Left lung (tissue), 10 donors: ENCODE data around the gene ACE. TPM values are rescaled to one million over a fixed set of nuclear protein-coding genes. Genes with fewer than 3 reads are reported as not detected.

Experiments
- ATAC-seq: fragments of 200-7000 bp; cut with Tn5 transposase; one replicate; pipeline ENCODE4 v1.9.1; 2020; ENCODE audit warnings: moderate library complexity
- DNase-seq, 4 donors: peaks; one replicate each; pipeline ENCODE4 v3.0.0-alpha.2; 2013 to 2020
- H3K27ac ChIP-seq, 2 donors: fragments of 200-600 bp; sonication (generic) in 1 of 2; one replicate each; pipeline versions ENCODE4 v1.5.0 to v1.8.0; 2020 to 2021
- H3K27me3 ChIP-seq, 2 donors: fragments of 200-600 bp; sonication (generic) in 1 of 2; one replicate each; pipeline versions ENCODE4 v1.5.0 to v1.8.0; 2020 to 2021
- H3K36me3 ChIP-seq, 2 donors: fragments of 200-600 bp; sonication (generic) in 1 of 2; one replicate each; pipeline versions ENCODE4 v1.5.0 to v1.8.0; 2020 to 2021
- H3K4me1 ChIP-seq, 2 donors: fragments of 200-600 bp; one replicate each; pipeline ENCODE4 v1.8.0; 2021
- H3K4me3 ChIP-seq, 2 donors: fragments of 200-600 bp; sonication (generic) in 1 of 2; one replicate each; pipeline versions ENCODE4 v1.5.0 to v1.8.0; 2020 to 2021; ENCODE audit warnings: mild to moderate bottlenecking in 1 of 2
- H3K9me3 ChIP-seq, 2 donors: fragments of 200-600 bp; sonication (generic) in 1 of 2; one replicate each; pipeline versions ENCODE4 v1.5.0 to v1.8.0; 2020 to 2021
- CTCF ChIP-seq, 2 donors: fragments of 200-600 bp; sonication (generic) in 1 of 2; IDR thresholded peaks; one replicate each; pipeline versions ENCODE4 v1.5.0 to v1.8.0; 2021; ENCODE audit warnings: antibody characterized with exemption in 2 of 2
- intact Hi-C, 2 donors: fragments of 100-400 bp; cut with DNase I; formaldehyde crosslinking; loops; one replicate each; pipeline versions ENCODE4 v1.11.2 to v1.14.2; 2022
- polyA plus RNA-seq, 6 donors: library from polyadenylated mRNA; unstranded; fragments of 120-200 nt; gene quantifications; one replicate each; pipeline ENCODE4 v1.2.1, GENCODE V29; 2013; ENCODE audit not compliant: insufficient read length in 6 of 6
- total RNA-seq, 2 donors: library from RNA; stranded (reverse); fragmentation: NEBNext Ultra II Directional; extraction: Animal tissue kit (Norgen Biotek cat#: 25700); gene quantifications; one replicate each; pipeline ENCODE4 v1.2.1, GENCODE V29; 2021
- donor health status: DM: no; HTN: yes; CAD: no.
- donor health status: DM: no; HTN: no; CAD: no.

The ACE gene
- total and polyA plus RNA-seq, 8 donors = 39.9 to 72.0 (median 55.3) TPM

- no peak overlapping the region for H3K27ac ChIP-seq
- DNase-seq = peak in 1 of 4 donors; percentile 49
- TF ChIP-seq CTCF (IDR thresholded peaks at IDR 0.05) = no peak
- no peaks in the 10 kb centered on the region for H3K36me3 ChIP-seq
- H3K9me3 ChIP-seq = no peaks in the 10 kb centered on the region
- H3K4me3 ChIP-seq = no peak overlapping the region
- intact Hi-C loops = no loop called here
- H3K27me3 ChIP-seq = peaks cover 28 to 30% of the 10 kb centered on the region in 2 donors
- no peak for ATAC-seq
- H3K4me1 ChIP-seq = peaks cover 3 to 7% of the 10 kb centered on the region in 2 donors
These were observed 65.3 kb downstream of the ACE start for GRCh38 chr17:63542218-63542545.

DNA sequence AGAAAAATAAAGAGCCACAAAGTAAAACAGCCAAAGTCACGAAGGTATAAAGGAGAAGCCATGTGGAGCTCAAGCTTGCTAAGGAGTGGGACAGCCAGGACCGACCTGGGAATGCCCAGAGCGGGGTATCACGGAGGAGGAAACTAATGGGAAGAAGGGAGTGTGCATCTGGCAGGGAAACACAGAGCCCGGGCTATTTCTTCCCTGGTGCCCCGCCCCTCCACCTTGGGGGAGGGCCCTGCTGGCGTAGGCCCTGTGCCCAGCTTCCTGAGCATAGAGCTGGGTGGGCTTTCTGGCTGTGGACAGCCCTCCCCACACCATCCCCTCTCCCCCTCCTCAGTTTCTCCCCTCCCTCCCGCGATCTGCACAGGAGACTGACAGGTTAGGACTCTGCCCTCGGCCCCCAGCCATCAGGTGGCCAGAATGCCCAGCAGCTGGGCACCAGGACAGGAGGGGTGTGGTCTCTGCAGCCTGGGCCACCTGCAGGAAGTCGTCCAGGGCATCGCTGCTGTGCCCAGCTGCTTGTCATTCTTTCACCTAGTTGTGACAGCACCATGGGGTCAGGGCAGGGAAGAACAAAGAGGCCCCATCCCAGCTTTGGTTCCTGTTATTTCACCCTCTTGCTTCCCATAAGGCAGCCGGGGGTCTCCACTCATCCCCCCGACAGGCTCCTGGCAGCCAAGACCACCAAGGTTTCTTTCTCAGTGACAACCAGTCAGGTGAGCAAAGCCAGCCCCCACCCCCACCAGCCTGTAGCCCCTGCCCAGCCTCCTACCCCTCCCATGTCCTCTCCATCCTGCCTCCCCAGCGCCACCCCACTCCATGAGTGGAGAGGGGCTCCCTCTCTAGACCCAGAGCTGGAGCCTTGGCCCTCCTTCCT lies 66.3 kb downstream of the ACE start:
- Histone ChIP-seq H3K9me3 (no peaks in the 10 kb centered on the region), H3K4me1 (peaks cover under 1 to 4% of the 10 kb centered on the region in 2 donors), H3K27me3 (peaks cover 18 to 20% of the 10 kb centered on the region in 2 donors), H3K36me3 (no peaks in the 10 kb centered on the region), H3K27ac (no peak overlapping the region), H3K4me3 (no peak overlapping the region)
- no peak for ATAC-seq
- intact Hi-C loops = no loop called here
- peak in 1 of 4 donors; percentile 47 for DNase-seq
- TF ChIP-seq CTCF (IDR thresholded peaks at IDR 0.05) = no peak

DNA sequence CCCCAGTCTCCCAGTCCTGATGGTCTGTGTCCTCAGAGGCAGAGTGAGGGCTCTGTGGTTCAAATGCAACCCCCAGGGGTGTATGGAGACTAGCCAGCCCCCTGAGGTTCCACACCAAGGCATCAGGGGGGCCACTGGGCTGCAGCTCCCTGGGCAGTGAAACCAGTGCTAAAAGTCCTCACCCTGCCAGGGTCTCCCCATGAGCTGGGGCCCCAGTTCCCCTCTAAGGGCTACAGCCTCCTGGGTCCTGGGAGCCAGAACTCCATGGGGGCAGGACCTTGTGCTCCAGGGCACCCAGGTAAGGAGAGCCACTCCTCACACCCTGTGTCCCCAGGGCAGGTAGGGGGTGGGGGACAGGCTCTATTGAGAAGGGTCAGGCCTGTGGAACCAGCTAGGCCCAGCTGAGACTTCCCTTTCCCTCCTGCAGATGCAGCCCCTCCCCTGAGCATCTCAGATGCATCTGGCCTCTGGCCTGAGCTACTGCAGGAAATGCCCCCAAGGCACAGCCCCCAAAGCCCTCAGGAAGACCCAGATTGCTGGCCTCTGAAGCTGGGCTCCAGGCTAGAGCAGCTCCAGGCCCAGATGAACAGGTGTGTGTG lies 67.1 kb downstream of the ACE start:
- intact Hi-C loops = no loop called here
- DNase-seq (peak in 1 of 4 donors; percentile 37), ATAC-seq (no peak)
- TF ChIP-seq CTCF (IDR thresholded peaks at IDR 0.05) = no peak
- Histone ChIP-seq H3K9me3 (no peaks in the 10 kb centered on the region), H3K4me1 (peaks cover 0 to 1% of the 10 kb centered on the region in 2 donors), H3K4me3 (no peak overlapping the region), H3K36me3 (no peaks in the 10 kb centered on the region), H3K27me3 (peaks cover 10 to 12% of the 10 kb centered on the region in 2 donors), H3K27ac (no peak overlapping the region)

DNA sequence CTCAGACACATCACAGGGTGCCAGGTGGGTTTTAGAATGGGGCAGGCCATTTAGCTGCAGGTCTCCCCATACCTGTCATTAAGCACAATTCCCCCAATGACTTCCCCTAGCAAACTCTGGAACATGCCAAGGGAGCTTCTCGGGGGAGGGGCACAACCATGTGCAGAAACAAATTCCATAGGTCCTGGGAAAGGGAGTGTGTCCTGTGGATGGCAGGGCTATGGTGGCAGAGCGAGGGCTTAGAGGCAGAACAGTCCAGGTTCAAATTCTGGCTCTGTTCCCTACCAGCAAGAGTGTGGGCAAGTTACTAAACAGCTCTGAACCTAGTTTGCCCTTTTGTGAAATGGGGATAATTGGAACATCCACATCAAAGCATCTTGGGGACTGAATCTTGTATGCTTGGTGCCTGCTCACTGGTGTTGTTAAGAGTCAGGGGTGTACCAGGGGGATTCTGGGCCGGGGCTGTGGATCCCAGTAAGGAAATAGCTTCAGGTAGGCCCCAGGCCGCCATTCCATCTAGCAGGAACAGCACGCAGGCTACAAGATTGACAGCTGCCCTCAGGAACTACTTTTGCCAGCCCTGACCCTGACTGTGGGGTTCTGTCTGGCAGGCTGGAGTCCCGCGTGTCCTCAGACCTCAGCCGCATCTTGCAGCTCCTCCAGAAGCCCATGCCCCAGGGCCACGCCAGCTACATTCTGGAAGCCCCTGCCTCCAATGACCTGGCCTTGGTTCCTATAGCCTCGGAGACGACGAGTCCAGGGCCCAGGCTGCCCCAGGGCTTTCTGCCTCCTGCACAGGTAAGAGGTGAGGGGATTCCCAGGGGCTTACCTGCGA lies 67.8 kb downstream of the ACE start:
- no peaks in the 10 kb centered on the region for H3K9me3 ChIP-seq
- peaks cover 3 to 5% of the 10 kb centered on the region in 2 donors for H3K27me3 ChIP-seq
- ATAC-seq = no peak
- no peaks in the 10 kb centered on the region for H3K36me3 ChIP-seq
- H3K27ac ChIP-seq = no peak overlapping the region
- intact Hi-C loops = no loop called here
- no peak overlapping the region for H3K4me3 ChIP-seq
- peaks cover 5 to 9% of the 10 kb centered on the region in 2 donors for H3K4me1 ChIP-seq
- DNase-seq = peak in 1 of 4 donors; percentile 65
- TF ChIP-seq CTCF (IDR thresholded peaks at IDR 0.05) = no peak
